OCI-LY3 (cell line): ENCODE results near the gene ADAM8.

ENCODE experiments used
- CTCF ChIP-seq: fragments of 200-600, 300-600 bp; sonication (generic); IDR thresholded peaks from 2 replicates; pipeline ENCODE4 v1.5.1; 2014; ENCODE audit warnings: antibody characterized with exemption, low read length, low read depth
- EZH2phosphoT487 ChIP-seq: fragments of 200-600 bp; shearing (Covaris generic); IDR thresholded peaks from 2 replicates; pipeline ENCODE4 v1.6.1; 2018; ENCODE audit warnings: antibody characterized with exemption, mixed run types, low read depth

GRCh38 chr10:133248334-133248715 is 28.3 kb downstream of the ADAM8 start:
- TF ChIP-seq EZH2phosphoT487 (no peak), CTCF (no peak)
